Right forelimb (tissue), 1 donor: ENCODE measurements around the gene ARHGAP12.
"Not testable (repeated sequence)": the region's sequence is repeated elsewhere in the genome, so short reads cannot be mapped to it uniquely, and the experiment has no call there.

Source experiments
- DNase-seq: peaks from one replicate; pipeline ENCODE4 v3.0.0-alpha.2; 2018

The ARHGAP12 gene, protein sequence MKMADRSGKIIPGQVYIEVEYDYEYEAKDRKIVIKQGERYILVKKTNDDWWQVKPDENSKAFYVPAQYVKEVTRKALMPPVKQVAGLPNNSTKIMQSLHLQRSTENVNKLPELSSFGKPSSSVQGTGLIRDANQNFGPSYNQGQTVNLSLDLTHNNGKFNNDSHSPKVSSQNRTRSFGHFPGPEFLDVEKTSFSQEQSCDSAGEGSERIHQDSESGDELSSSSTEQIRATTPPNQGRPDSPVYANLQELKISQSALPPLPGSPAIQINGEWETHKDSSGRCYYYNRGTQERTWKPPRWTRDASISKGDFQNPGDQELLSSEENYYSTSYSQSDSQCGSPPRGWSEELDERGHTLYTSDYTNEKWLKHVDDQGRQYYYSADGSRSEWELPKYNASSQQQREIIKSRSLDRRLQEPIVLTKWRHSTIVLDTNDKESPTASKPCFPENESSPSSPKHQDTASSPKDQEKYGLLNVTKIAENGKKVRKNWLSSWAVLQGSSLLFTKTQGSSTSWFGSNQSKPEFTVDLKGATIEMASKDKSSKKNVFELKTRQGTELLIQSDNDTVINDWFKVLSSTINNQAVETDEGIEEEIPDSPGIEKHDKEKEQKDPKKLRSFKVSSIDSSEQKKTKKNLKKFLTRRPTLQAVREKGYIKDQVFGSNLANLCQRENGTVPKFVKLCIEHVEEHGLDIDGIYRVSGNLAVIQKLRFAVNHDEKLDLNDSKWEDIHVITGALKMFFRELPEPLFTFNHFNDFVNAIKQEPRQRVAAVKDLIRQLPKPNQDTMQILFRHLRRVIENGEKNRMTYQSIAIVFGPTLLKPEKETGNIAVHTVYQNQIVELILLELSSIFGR

DNA sequence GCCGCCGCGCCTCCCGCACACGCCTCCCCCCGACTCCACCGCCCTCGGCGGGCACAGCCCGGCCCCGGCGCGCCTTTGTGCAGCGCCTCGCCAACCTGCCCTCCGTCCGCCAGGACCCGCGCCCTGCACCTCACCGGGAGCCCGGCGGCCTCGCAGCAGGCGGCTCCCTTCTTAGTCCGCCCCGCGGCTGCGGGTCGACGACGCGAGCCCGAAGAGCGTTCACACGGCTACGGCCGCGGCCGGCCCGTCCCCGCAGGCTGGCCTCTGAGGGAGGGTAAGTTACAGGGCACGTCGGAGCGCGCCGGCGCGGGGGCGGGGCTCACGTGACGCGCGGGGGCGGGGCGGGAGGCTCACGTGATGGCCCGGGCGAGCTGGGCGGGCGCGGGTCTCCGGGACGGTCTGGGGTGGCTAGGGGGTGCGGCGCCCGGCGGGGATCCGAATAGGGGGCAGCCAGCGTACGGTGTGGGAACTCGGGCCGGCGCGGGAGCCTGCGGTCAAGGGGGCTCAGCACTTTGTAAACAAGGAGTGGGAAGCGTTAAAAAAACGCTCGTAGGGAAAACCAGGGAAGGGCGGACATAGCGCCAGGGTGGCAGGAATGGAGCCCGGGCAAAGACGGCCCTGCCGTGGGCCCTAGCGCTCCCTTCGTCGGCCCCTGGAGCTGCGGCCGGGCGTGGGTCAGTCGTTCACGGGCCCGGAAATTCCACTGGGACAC is at the start of gene ARHGAP12:
TSS of gene ARHGAP12 (minus strand) at position 283 of the 712 bp plus-strand sequence. CDS start 19,976 bp downstream, outside the sequence.
- DNase-seq, result peak; percentile 95

DNA sequence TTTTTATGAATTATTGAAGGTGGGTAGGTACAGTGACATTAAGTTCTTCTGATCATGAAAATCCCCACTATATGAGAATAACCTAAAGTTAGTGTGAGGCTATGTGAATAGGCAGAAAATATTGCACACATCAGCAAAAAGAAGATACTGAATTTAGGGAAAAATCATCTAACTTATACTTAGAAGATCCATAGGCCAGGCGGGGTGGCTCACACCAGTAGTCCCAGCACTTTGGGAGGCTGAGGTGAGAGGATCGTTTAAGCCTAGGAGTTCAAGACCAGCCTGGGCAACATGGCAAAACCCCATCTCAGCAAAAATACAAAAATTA is 49.5 kb upstream of the ARHGAP12 start:
- no peak for DNase-seq

DNA sequence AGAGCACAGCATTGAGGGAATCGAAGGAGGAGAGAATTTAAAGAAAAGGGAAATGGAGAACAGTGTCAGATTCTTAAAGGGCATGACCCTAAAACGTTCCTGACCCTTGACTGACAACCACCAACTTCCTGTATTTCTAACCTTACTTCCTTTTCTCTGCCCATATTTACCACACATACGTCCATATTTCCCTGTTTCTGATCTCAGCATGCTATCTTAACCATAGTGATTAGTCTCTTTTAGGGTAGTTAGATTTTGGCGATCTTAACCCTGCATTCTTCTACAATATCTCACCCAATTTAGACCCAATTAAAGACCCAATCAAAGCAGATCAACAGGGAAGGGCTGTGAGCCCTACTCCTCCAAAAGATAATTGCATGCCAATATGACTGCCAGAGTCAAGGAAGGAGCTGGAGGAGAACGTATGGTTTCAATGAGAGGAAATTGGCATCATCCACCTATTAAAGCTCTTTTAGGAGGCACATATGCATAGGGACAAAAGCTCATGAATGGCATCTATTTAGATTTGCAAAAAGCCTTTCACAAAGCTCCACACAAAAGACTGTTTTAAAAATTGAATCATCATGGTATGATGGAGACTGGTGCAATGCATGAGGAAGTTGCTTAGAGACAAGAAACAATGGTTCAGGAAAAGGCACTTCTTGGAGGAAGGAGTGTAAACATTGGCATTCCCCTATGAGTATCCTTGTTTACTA is 49.0 kb upstream of the ARHGAP12 start:
- no peak for DNase-seq

DNA sequence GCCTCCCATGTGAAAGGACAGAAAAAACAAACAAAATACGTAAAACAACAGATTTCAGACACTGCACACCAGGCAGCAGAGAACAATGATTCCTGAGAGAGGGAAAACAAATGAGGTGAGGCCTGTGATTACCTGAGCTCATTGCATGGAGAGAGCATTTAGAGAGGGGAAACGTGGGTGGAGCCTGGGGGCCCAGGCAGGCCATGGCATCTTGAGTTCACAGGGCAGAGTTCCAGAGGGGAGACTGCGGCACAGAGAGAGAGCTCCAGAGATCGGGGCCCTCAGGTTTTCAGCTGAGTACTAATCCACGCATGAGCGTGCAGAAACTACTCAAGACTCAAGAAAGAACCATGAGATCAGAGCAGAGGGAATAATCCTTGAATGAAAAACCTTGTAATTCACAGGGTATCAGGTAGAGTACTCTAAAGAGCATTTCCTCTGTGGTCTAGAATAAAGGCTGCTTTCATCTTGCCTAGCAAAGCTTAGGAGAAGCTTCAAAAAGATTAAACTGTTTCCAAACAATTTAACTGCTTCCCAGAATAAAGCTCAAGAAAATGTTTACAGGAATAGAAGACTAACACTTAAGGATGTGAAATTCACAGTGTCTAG is 46.6 kb upstream of the ARHGAP12 start:
- no peak for DNase-seq

DNA sequence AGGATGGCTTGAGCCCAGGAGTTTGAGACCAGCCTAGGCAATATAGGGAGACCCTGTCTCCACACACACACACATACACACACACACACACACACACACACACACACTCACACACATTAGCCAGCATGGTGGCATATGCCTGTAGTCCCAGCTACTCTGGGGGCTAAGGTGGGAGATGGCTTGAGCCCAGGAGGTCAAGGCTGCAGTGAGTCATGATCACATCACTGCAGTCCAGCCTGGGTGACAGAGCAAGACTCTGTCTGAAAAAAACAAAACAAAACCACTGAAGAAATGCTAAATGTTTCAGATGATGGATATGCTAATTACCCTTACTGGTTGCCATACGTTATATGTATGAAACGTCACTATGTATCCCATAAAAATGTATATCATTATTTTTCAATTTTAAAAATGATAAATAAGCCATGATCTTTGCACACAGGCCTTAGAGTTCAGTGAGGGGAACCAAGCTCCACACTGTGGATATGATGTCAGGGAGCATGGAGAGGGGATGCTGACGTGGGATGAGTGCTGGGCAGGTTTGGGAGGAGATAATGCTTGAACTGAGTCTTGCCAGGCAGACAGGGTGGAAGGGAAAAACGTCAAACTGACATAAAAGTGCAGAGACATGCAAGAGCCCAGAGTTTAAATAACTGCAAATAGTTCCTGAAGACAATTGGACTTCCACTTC is 45.9 kb upstream of the ARHGAP12 start:
- no peak for DNase-seq

DNA sequence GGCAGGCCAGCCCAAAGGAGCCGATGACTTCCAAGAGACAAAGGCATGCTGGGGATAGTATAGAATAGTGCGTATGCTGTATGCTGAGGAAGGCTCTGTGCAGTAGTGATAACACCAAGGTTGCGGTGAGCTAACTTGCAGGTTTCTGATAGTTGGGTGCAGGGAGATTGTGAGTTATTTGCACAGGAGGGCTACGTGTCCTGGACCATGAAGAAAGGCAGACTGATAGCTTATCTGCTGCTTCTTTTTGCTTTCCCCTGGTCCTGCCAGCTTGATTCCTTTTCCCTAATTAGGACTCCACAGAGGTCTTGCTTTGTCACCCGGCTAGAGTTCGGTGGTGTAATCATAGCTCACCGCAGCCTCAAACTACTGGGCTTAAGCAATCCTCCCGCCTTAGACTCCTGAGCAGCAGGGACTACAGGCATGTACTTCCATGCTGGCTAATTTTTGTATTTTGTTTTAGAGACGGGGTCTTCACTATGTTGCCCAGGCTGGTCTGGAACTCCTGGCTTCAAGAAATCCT is 43.9 kb upstream of the ARHGAP12 start:
- no peak for DNase-seq

DNA sequence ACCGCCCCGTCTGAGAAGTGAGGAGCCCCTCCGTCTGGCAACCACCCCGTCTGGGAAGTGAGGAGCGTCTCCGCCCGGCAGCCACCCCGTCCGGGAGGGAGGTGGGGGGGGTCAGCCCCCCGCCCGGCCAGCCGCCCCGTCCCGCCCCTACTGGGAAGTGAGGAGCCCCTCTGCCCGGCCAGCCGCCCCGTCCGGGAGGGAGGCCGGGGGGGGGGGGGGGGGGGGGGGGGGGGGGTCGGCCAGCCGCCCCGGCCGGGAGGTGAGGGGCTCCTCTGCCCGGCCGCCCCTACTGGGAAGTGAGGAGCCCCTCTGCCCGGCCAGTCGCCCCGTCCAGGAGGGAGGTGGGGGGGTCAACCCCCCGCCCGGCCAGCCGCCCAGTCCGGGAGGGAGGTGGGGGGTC is 41.2 kb upstream of the ARHGAP12 start:
- not testable (repeated sequence) for DNase-seq

DNA sequence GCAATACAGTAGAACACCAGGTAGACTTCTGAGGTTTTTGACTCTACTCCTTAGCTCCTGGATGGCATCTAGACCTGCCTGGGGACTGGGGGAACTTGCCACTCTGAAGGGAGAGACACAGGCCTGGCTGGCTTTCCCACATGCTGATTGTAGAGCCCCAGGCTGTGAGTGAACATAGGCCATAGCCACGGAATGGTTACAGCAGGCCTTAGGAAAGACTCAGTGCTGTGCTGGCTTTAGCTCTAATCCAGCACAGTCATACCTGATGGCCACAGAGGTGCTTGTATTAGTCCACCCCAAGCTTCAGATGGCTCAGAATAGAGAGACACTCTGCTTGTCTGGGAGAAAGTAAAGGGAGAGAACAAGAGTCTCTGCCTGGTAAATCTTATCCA is 35.0 kb upstream of the ARHGAP12 start:
- DNase-seq, result no peak

DNA sequence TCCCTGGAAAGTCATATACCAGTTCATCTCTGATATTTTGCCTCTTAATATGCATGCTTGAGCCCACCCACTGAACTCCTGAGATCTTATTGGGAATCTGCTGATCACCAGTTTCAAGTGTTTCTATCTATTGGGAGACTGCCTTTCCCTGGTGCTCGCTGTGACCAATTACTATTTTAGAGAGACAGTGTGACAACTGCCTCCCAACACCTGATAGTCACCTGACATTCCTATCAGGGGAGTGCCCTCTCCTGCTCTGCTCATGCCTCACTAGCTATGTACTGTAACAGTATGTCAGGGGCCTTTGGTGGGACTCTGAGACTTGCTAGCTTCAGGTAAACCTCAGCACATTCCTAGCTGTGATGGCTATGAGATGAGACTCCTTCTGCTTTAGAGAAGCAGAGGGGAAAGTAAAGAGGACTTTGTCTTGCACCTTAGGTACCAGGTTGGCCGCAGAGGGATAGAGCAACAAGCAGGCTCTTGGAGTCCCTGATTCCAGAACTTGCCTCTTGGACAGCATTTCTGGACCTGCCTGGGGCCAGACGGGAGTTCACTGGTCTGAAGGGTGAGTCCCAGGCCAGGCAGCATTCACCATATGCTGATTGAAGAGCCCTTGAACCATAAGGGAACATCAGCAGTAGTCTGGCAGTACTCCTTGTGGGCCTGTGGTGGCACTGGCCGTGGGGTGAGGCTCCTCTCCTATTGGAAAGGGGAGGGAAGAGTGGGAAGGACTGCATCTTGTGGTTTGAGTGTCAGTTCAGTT is 34.4 kb upstream of the ARHGAP12 start:
- DNase-seq, result no peak

DNA sequence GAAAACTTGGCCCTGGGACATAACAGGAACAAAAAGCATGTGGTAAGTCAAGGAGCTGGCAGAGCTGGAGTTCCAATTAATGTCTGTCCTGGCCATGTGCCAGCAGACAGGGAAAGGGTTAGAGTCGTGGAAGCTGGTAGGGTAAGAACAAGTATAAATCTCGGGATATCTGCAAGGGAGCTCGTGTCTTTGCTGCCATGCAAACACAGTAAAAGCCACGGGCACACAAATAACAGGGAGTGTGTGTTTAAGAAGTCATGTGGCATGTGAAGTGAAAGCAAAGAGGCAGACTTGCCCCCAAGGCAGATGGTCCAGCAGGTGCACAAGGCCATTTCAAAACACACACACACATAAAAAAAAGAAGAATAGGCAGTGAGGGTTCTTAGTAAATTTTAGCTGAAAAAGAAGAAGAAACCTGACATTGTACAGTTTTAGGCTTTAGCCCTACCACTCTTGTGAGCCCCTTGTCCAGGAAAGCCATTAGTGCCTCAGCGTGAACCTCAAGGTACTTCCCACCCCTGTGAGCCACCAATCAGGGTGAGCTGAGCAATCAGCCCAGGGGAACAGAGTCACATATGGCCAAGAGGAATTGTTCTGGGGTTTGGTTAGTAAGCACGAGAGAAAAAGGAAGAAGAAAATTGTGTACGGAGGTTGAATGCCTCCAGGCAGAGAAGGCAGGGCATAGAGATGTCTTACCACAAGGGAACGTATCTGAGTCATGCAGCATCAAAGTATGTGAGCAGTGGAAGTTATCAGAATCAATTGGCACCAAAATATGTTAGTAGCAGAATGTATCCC is 32.8 kb upstream of the ARHGAP12 start:
- DNase-seq, result no peak

DNA sequence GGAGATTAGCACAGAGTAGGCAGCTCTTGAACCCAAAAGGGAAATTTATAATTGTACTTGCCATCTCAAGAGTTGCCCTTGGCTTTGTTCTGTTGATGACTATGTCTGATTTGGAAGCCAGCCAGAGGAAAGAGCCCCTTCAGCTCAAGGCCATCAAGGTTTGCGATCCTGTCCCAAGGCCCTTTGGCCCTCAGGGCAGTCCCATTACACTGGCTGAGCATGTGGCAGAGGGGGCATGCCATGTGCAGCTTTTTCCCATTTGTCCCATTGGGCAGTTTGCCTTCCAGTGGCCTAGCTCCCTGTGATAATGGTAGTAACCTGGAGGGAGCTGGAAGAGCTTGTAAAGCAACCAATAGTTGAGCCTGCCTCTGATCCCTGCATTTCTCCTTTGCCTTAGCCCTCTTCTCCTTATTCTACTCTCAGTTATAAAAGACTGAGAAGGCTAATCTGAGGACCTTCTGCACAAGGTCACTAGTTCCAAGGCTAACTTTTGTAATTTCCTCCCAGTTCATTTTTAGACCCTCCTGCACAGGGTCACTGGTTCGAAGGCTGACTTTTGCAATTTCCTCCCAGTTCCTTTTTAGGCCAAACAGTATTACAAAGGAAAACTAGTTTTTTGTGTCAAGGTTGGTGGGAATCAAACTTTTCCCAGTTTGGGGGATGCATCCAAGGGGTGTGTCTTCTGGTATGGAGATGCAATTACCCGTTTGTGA is 31.0 kb upstream of the ARHGAP12 start:
- no peak for DNase-seq

DNA sequence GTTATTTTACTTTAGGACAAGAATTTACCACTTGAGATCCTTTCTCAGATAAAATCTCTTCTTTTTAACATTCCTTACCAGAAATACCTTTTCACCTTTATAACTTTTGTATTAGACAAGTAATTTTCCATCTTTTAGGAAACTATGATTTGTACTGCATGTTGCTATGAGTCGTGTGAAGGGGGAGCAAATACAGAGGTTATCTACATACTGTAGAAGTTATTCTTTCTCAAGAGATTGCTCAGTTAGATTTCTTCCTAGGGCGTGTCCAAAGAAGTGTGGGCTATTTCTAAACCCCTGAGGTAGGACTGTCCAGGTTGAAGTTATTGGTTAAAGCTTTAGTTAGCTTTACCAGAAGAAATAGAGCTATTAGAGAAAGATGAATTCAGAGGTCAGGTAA is 30.2 kb upstream of the ARHGAP12 start:
- DNase-seq, result no peak

DNA sequence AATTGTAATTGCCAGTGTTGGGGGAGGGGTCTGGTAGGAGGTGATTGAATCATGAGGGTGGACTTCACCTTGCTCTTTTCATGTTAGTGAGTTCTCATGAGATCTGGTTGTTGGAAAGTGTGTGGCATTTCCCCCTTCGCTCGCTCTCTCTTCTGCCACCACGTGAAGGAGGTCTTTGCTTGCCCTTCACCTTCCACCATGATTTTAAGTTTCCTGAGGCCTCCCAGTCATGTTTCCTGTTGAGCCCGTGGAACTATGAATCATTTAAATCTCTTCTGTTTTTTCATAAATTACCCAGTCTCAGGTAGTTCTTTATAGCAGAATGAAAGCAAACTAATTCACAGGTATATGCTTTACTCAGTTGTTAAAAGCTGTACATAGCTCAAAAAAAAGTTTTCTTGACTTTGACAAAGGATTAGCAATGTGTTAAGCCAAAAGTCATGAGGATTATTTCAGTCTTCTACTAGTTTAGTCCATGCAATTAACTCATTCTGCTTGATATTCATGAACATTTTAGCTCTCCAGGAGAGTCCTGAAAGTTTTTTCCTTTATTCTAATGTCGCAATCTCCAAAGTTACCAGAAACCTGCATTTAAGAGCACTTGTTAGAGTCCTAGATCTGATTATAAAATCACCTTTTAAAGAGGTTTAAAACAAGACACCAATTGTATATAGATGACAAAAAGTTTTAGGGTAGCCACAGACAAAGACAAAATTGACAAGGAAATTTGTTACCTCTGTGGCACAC is 27.7 kb upstream of the ARHGAP12 start:
- no peak for DNase-seq

DNA sequence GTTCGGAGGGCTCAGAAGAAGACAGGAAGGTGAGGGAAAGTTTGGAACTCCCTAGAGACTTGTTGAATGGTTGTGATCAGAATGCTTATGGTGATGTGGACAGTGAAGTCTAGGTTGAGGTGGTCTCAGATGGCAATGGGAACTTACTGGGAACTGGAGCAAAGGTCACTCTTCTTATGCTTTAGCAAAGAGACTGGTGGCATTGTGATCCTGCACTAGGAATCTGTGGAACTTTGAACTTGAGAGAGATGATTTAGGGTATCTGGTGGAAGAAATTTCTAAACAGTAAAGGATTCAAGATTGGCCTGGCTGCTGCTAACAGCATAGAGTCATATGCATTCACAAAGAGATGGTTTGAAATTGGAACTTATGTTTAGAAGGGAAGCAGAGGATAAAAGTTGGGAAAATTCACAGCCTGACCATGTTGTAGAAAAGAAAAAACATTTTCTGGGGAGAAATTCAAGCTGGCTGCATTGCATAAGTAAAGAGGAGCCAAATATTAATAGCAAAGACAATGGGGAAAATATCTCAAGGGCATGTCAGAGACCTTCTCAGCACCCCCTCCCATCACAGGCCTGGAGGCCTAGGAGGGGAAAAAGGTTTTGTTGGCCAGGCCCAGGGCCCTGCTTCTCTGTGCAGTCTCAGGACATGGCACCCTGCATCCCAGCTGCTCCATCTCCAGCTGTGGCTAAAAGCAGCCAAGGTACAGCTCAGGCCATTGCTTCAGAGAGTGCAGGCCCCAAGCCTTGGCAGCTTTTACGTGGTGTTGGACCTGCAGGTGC is 26.0 kb upstream of the ARHGAP12 start:
- no peak for DNase-seq

DNA sequence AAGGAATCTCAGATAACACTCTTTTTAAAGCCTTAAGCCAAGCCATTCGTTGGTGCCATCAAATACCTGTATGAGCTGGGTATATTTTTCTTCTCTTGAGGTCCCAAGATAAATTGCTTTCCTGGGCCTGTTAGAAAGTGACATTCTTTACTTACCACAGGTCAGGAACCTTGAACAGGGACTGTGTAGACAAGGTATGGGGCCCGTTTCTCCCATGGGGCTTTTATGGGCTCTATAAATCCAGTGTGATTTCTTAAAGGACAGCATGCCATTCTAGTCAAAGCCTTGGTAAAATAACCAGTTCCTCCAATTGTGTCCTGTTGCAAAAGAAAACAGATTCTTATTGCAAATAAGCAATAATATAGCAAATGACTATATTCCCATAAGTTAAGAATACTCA is 24.8 kb upstream of the ARHGAP12 start:
- DNase-seq, result no peak

DNA sequence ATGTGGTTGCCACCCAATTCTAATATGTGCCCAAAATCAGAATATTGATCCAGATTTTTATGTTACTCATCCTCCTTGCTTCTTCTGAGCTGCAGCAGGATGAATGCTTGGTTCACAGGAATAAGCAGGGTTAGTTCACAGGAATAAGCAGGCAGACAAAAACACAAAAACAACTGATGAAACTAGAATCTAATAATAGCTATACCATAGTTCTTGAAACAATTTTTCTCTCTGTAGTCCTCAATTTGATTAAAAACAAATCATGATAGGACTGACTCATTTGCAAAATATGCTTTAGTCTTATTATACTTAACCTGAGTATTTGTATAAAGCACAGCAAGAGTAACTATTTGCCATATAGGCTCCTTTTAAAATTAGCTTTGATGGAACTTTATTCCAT is 24.4 kb upstream of the ARHGAP12 start:
- DNase-seq, result no peak

DNA sequence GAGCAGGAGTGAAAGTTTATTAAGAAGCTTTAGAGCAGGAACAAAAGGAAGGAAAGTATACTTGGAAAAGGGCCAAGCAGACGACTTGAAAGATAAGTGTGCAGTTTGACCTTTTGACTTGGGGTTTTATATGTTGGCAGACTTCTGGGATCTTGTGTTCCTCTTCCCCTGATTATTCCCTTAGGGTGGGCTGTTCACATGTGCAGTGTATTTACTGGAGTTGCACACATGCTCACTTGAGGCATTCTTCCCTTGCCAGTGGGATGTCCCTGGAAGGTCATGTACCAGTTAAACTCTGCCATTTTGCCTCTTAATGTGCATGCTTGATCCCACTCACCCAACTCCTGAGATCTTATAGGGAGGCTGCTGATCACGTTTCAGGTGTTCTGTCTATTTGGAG is 23.4 kb upstream of the ARHGAP12 start:
- no peak for DNase-seq

DNA sequence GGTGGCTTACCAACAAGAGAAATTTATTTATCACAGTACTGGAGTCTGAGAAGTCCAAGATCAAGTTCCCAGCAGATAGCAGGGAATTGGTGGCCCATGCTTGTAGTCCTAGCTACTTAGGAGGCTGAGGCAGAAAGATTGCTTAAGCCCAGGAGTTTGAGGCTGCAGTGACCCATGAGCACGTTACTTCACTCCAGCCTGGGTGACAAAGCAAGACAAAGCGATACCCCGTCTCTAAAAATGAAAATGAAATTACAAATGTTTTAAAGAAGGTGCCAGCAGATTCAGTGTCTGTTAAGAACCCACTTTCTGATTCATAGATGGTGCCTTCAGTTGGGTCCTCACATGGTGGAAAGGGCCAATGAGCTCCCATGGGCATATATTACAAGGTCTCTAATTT is 20.6 kb upstream of the ARHGAP12 start:
- DNase-seq, result no peak
